Measurements from ENCODE around the gene ACTRT3.

ACTRT3 gene

DNA sequence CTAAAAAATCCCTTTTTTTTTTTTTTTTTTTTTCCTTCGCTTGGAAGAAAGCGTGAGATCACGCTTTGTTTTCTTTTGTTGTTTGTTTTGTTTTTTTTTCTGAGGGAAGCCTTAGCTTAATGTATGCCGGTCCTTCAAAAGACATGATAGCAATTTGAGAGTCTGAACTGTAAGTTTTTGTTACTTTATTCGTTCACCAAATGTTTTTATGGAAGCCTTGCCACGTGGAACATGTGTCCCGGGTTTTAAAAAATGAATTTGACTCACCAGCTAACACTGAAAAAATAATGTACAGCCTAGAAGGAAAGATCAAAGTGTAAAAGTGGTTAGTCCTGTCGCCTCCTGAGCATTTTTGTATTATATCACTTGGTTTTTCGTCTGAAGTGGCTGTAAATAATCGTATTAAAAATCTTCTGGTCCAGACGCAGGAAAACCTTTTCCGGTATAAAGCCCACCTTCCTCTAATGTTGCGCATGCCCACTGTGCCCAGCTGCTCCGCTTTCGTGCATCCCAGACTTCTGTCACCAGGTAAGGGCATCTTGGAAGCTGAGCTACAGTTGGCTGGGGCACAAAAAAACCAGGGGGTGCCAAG lies 3.0 kb upstream of the ACTRT3 start:
- H3K27me3 ChIP-seq (ENCODE audit: control insufficient read depth, insufficient read depth, low read length), result no peaks in the 10 kb centered on the region
- H3K9me3 ChIP-seq (ENCODE audit: control insufficient read depth, insufficient read depth, low read length), result no peaks in the 10 kb centered on the region
- peak overlapping the region; percentile 94 for H3K4me3 ChIP-seq (ENCODE audit: low read depth, low read length)
- peaks cover 33% of the 10 kb centered on the region for H3K36me3 ChIP-seq (ENCODE audit: control insufficient read depth, insufficient read depth, low read length)
- peak overlapping the region; percentile 99 for H3K27ac ChIP-seq (ENCODE audit: low read depth, low read length)
- H3K4me1 ChIP-seq (ENCODE audit: control insufficient read depth, insufficient read depth, low read length), result peaks cover 23% of the 10 kb centered on the region
- H3K9ac ChIP-seq (ENCODE audit: low read depth, low read length), result peak overlapping the region; percentile 94

DNA sequence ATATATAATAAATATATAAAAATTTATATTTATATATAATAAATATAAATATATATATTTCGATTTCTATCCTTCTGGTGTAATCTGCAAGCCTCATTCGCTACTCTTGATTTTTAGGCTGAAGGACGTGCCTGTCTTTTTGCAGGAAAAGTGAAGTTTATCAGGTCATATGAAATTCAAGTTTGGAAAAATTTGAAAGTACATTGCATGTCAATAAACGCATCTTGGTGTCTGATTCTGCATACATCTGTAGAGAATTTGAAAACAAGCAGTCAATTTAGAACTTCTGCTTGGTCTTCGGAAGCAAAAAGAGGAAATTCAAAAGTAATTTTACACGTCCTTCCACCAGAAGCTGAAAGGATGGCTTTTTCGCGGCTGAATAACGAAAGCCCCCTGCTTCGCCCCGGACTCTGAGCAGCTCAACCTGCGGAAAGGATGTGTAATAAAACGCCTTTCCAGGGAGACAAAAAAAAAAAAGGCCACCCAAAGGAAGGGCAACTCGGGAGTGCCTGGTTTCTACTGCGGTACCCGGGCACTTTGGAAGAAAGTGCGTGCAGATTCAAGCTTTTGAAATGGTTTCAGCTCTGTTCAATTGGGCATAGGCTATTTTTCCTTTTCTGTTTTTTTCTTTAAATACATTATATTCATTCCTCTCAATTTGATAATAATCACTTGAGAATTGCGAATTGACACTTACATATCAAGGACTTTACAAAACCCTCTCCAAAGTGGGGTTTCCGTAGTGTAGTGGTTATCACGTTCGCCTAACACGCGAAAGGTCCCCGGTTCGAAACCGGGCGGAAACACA lies 2.3 kb upstream of the ACTRT3 start:
- H3K4me3 ChIP-seq (ENCODE audit: low read depth, low read length), result peak overlapping the region; percentile 94
- H3K4me1 ChIP-seq (ENCODE audit: control insufficient read depth, insufficient read depth, low read length), result peaks cover 23% of the 10 kb centered on the region
- H3K27ac ChIP-seq (ENCODE audit: low read depth, low read length), result peak overlapping the region; percentile 77
- no peaks in the 10 kb centered on the region for H3K27me3 ChIP-seq (ENCODE audit: control insufficient read depth, insufficient read depth, low read length)
- no peaks in the 10 kb centered on the region for H3K9me3 ChIP-seq (ENCODE audit: control insufficient read depth, insufficient read depth, low read length)
- peaks cover 26% of the 10 kb centered on the region for H3K36me3 ChIP-seq (ENCODE audit: control insufficient read depth, insufficient read depth, low read length)
- H3K9ac ChIP-seq (ENCODE audit: low read depth, low read length), result peak overlapping the region; percentile 94

DNA sequence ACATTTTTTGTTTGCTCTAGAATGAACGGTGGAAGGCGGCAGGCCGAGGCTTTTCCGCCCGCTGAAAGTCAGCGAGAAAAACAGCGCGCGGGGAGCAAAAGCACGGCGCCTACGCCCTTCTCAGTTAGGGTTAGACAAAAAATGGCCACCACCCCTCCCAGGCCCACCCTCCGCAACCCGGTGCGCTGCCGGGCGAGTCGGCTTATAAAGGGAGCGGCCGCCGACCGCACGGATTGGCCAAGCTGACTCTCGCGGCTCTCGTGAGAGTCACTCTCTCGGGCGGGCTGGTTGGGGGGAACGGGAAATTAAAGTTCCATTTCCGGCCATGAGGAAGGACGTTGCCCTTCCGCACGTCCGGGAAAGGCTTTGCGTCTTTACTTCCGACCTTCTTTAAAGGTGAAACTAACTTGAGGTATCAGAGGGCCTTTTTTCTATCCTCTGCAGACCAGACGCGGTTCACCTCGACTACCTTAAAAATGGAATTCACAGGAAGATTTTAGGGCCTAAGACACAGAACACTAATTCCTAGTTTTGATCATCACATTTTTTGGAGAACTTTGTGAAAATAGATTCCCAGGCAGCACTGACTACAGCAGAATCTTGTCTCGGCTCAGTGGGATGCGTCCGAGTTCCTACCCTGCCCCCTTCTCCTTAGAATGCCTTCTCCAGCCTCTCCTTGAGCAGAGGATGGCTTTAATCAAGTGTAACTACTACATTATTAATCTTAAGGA lies 4.3 kb downstream of the ACTRT3 start, which contains the start of gene TERC:
Gene TERC, minus strand, starts transcription at position 179 of the 731 bp plus-strand sequence.
- no peaks in the 10 kb centered on the region for H3K4me1 ChIP-seq (ENCODE audit: control insufficient read depth, insufficient read depth, low read length)
- H3K4me3 ChIP-seq (ENCODE audit: low read depth, low read length), result peak within 1 kb of the TSS; percentile 78
- H3K9me3 ChIP-seq (ENCODE audit: control insufficient read depth, insufficient read depth, low read length), result peaks cover 6% of the 10 kb centered on the region; the same call in 1 of the 2 replicates
- no peaks in the 10 kb centered on the region for H3K27me3 ChIP-seq (ENCODE audit: control insufficient read depth, insufficient read depth, low read length)
- peak within 1 kb of the TSS; percentile 72 for H3K9ac ChIP-seq (ENCODE audit: low read depth, low read length)
- peak within 1 kb of the TSS; percentile 55 for H3K27ac ChIP-seq (ENCODE audit: low read depth, low read length)
- H3K36me3 ChIP-seq (ENCODE audit: control insufficient read depth, insufficient read depth, low read length), result peaks cover 4% of the 10 kb centered on the region; the same call in 1 of the 2 replicates

DNA sequence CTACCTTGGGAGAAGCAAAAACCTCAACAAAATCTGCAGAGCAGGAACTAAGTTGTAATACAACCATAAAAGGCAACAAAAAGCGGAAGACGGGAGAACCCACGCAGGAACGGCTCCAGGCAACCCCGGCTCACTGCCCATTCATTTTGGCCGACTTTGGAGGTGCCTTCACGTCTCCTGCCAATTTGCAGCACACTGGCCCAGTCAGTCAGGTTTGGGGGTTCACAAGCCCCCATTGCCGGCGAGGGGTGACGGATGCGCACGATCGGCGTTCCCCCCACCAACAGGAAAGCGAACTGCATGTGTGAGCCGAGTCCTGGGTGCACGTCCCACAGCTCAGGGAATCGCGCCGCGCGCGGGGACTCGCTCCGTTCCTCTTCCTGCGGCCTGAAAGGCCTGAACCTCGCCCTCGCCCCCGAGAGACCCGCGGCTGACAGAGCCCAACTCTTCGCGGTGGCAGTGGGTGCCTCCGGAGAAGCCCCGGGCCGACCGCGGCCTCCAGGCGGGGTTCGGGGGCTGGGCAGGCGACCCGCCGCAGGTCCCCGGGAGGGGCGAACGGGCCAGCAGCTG lies 5.0 kb downstream of the ACTRT3 start:
- H3K9me3 ChIP-seq (ENCODE audit: control insufficient read depth, insufficient read depth, low read length), result peaks cover 8% of the 10 kb centered on the region; the same call in 1 of the 2 replicates
- H3K36me3 ChIP-seq (ENCODE audit: control insufficient read depth, insufficient read depth, low read length), result peaks cover 4% of the 10 kb centered on the region; the same call in 1 of the 2 replicates
- peak overlapping the region; percentile 78 for H3K4me3 ChIP-seq (ENCODE audit: low read depth, low read length)
- H3K27ac ChIP-seq (ENCODE audit: low read depth, low read length), result peak overlapping the region; percentile 55
- H3K9ac ChIP-seq (ENCODE audit: low read depth, low read length), result peak overlapping the region; percentile 72
- H3K4me1 ChIP-seq (ENCODE audit: control insufficient read depth, insufficient read depth, low read length), result no peaks in the 10 kb centered on the region
- H3K27me3 ChIP-seq (ENCODE audit: control insufficient read depth, insufficient read depth, low read length), result no peaks in the 10 kb centered on the region

DNA sequence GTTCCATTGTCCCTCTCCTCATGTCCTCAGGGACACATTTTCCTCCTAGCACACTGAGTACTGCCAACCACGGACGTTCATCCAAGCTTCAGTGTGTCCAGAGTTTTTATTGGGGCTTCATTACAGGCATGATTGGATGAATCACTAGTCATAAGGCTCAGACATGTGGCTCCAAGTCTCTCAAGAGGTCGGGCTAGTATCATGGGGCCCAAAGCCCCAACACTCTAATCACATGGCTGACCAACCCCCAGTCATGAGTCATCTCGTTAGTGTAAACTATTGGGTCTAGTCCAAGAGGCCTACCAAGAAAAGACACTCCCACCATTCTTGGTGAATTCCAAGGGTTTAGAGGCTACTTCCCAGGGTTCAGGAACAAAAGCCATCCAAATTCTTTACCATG lies 8.9 kb downstream of the ACTRT3 start:
- Histone ChIP-seq H3K4me1 (ENCODE audit: control insufficient read depth, insufficient read depth, low read length) (no peaks in the 10 kb centered on the region), H3K9ac (ENCODE audit: low read depth, low read length) (no peak overlapping the region), H3K27me3 (ENCODE audit: control insufficient read depth, insufficient read depth, low read length) (no peaks in the 10 kb centered on the region), H3K27ac (ENCODE audit: low read depth, low read length) (no peak overlapping the region), H3K4me3 (ENCODE audit: low read depth, low read length) (no peak overlapping the region), H3K9me3 (ENCODE audit: control insufficient read depth, insufficient read depth, low read length) (peaks cover 8% of the 10 kb centered on the region; the same call in 1 of the 2 replicates), H3K36me3 (ENCODE audit: control insufficient read depth, insufficient read depth, low read length) (no peaks in the 10 kb centered on the region)

DNA sequence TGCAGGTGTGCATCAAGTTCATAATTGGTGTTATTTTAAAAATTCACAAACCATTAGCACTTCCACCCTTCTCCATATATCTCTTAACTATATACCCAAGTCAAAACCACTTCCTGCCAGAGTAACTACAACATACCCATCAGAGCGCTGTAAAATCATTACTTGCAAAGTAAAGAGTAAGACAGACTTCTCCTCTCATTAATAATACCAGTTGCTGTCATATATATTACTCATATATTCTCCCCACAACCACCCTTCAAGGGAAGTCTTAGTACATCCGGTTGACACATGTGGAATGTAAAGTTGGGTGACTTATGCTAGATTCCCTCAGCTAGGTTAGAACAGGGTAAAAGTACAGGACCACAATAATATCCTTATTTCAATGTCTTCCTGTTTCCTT lies 10.1 kb downstream of the ACTRT3 start:
- Histone ChIP-seq H3K36me3 (ENCODE audit: control insufficient read depth, insufficient read depth, low read length) (no peaks in the 10 kb centered on the region), H3K9me3 (ENCODE audit: control insufficient read depth, insufficient read depth, low read length) (peaks cover 8% of the 10 kb centered on the region; the same call in 1 of the 2 replicates), H3K4me1 (ENCODE audit: control insufficient read depth, insufficient read depth, low read length) (no peaks in the 10 kb centered on the region), H3K9ac (ENCODE audit: low read depth, low read length) (no peak overlapping the region), H3K27me3 (ENCODE audit: control insufficient read depth, insufficient read depth, low read length) (no peaks in the 10 kb centered on the region), H3K27ac (ENCODE audit: low read depth, low read length) (no peak overlapping the region), H3K4me3 (ENCODE audit: low read depth, low read length) (no peak overlapping the region)

DNA sequence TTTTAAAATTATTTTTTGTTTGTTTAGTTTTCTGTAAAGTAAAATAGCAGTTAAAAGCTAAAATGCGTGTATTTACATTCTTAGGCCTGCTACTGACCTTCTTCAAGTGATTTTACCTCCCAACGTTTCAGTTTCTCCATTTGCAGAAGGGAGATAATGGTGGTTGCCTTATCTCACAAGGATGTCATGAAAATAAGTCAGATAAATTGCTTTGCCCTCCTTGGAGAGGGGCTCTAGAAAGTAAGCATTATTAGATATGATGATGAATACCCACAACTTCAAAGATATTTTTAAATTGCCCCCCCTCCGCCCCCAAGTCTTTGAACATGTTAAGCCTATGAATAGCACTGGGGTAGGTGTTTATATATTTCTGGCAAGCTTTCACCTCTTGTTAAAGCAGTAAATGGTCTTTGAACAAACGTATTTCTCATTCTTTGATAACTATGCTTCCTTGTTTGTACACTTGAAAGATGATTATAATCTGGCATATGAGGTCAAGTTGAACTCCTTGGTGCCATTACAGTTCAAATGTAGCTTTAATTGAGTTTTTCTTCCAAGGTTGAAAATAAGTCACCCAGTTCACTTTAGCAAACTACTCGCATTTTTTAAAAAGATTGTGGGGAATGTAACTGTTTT lies 10.9 kb downstream of the ACTRT3 start:
- Histone ChIP-seq H3K9ac (ENCODE audit: low read depth, low read length) (no peak overlapping the region), H3K36me3 (ENCODE audit: control insufficient read depth, insufficient read depth, low read length) (no peaks in the 10 kb centered on the region), H3K4me1 (ENCODE audit: control insufficient read depth, insufficient read depth, low read length) (no peaks in the 10 kb centered on the region), H3K27me3 (ENCODE audit: control insufficient read depth, insufficient read depth, low read length) (no peaks in the 10 kb centered on the region), H3K27ac (ENCODE audit: low read depth, low read length) (no peak overlapping the region), H3K4me3 (ENCODE audit: low read depth, low read length) (no peak overlapping the region), H3K9me3 (ENCODE audit: control insufficient read depth, insufficient read depth, low read length) (peaks cover 8% of the 10 kb centered on the region; the same call in 1 of the 2 replicates)

DNA sequence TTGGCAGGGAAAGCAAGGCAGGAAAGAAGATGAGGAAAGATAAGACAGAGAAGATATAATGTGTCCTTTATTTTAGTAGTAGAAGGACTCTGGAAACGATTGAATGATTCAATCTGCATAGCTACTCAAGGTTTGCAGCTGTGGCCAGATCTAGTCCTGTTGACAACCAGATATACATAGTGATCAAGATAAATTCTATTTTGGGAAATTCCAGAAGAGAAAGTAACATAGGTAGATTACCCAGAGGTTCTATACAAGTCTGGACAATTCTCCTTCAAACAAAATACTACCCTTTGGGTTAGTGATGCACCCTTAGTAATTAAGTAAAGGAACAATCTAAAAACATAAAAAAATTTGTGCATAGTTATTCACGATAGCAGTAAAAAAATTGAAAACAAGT lies 13.9 kb downstream of the ACTRT3 start:
- no peaks in the 10 kb centered on the region for H3K4me1 ChIP-seq (ENCODE audit: control insufficient read depth, insufficient read depth, low read length)
- H3K36me3 ChIP-seq (ENCODE audit: control insufficient read depth, insufficient read depth, low read length), result no peaks in the 10 kb centered on the region
- H3K27ac ChIP-seq (ENCODE audit: low read depth, low read length), result no peak overlapping the region
- H3K4me3 ChIP-seq (ENCODE audit: low read depth, low read length), result no peak overlapping the region
- no peak overlapping the region for H3K9ac ChIP-seq (ENCODE audit: low read depth, low read length)
- peaks cover 5% of the 10 kb centered on the region; the same call in 1 of the 2 replicates for H3K9me3 ChIP-seq (ENCODE audit: control insufficient read depth, insufficient read depth, low read length)
- H3K27me3 ChIP-seq (ENCODE audit: control insufficient read depth, insufficient read depth, low read length), result no peaks in the 10 kb centered on the region

DNA sequence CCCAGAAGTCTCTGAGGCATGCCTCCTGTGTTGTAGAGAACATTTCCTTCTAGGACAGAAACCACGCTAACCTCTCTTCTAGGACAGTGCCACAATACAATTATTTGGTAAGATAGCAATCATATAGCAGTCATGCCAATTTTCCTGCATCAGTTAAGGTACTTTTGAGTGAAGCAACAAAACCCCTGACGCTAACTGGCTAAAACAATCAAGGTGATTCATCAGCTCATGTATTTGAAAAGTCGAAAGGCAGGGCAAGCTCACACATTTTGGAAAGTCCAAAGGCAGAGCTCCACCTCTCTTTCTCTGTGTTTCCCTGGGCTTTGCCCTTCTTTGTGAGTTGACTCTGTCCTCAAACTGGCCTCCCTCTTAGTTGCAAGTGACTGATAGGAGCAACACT lies 14.7 kb downstream of the ACTRT3 start:
- Histone ChIP-seq H3K4me1 (ENCODE audit: control insufficient read depth, insufficient read depth, low read length) (no peaks in the 10 kb centered on the region), H3K36me3 (ENCODE audit: control insufficient read depth, insufficient read depth, low read length) (no peaks in the 10 kb centered on the region)

DNA sequence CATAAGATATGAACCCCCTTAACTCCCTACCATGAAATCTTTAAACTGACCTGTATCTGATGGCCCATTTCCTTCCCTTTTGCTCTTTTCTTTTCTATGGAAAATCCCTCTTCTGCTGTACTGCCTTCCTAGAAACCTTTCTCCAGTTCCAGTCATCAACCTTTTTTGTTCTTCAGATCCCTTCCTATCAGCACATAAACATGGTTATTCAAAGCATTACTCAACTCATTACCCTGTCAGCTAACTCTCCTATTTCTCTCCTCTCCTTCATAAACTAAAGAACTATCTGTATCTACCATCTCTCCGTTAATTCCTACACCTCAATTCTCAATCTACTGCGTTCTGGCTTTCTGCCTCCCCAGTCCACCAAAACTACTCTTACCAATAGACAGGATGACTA lies 17.5 kb downstream of the ACTRT3 start:
- Histone ChIP-seq H3K4me1 (ENCODE audit: control insufficient read depth, insufficient read depth, low read length) (no peaks in the 10 kb centered on the region), H3K9me3 (ENCODE audit: control insufficient read depth, insufficient read depth, low read length) (no peaks in the 10 kb centered on the region), H3K27ac (ENCODE audit: low read depth, low read length) (no peak overlapping the region), H3K27me3 (ENCODE audit: control insufficient read depth, insufficient read depth, low read length) (no peaks in the 10 kb centered on the region), H3K4me3 (ENCODE audit: low read depth, low read length) (no peak overlapping the region), H3K36me3 (ENCODE audit: control insufficient read depth, insufficient read depth, low read length) (no peaks in the 10 kb centered on the region), H3K9ac (ENCODE audit: low read depth, low read length) (no peak overlapping the region)

More for the DNA sequence above, 14.7 kb downstream of the ACTRT3 start:
- Histone ChIP-seq H3K4me3 (ENCODE audit: low read depth, low read length) (no peak overlapping the region), H3K9ac (ENCODE audit: low read depth, low read length) (no peak overlapping the region), H3K9me3 (ENCODE audit: control insufficient read depth, insufficient read depth, low read length) (no peaks in the 10 kb centered on the region), H3K27ac (ENCODE audit: low read depth, low read length) (no peak overlapping the region), H3K27me3 (ENCODE audit: control insufficient read depth, insufficient read depth, low read length) (no peaks in the 10 kb centered on the region)
